SH-SY5Y (cell line): ENCODE results near the gene ABCB8.

Experiments
- GATA2 ChIP-seq: IDR thresholded peaks from 2 replicates; pipeline ENCODE4 v1.6.1; 2011; ENCODE audit warnings: mild to moderate bottlenecking, low read depth, low read length
- GATA3 ChIP-seq: IDR thresholded peaks from 2 replicates; pipeline ENCODE4 v1.6.1; 2011; ENCODE audit warnings: low read depth, mild to moderate bottlenecking, low read length, moderate library complexity

- no peak for TF ChIP-seq GATA2
- TF ChIP-seq GATA3: no peak
Observed at GRCh38 chr7:151058781-151059366, 30.6 kb downstream of the ABCB8 start.
